Measurements from ENCODE around the gene MXI1. TPM values are rescaled to one million over a fixed set of nuclear protein-coding genes. Genes with fewer than 3 reads are reported as not detected.

MXI1 gene
- total and polyA plus RNA-seq, 12 donors, result 21.4 to 69.8 (median 38.6) TPM

GRCh38 chr10:110305767-110306451 lies 98.5 kb downstream of the MXI1 start:
- Histone ChIP-seq H3K9me3 (replicated peaks in 1 of 3) (no peaks in the 10 kb centered on the region), H3K36me3 (replicated peaks in 1 of 2) (peaks cover 0 to 20% of the 10 kb centered on the region in 2 donors), H3K4me3 (peak overlapping the region in 1 of 4 donors; percentile 85), H3K27me3 (no peaks in the 10 kb centered on the region), H3K27ac (peak overlapping the region; percentile 89 to 95 (median 93)), H3K4me1 (replicated peaks in 1 of 2) (peaks cover 10 to 39% of the 10 kb centered on the region in 2 donors)
- intact Hi-C loops (cut with DNase I), result no loop called here
- TF ChIP-seq POLR2A (IDR thresholded peaks at IDR 0.05) (peak in 1 of 2 donors; percentile 51), CTCF (IDR thresholded peaks at IDR 0.05) (peak; percentile 30 to 85 (median 74))
- 49 to 55% (median 52%) methylated on average over 17 of the region's 17 CpGs for WGBS, 4 donors
- peak; percentile 55 to 81 (median 66) for DNase-seq

DNA sequence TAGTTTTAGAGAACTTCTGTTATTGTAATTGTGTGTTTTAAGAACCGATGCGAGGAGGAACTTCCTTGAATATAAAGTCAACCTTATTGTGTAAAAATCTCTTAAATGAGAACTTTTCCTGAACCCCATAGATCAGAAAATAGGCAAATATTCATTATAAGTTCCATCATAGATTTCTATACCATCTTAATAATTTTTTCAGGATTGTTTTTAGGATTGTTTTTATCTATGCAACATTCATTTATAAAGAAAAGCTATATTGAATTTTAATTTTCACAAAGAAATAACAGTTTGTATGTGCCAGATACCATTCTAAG lies 99.0 kb downstream of the MXI1 start:
- H3K9me3 ChIP-seq (replicated peaks in 1 of 3), result no peaks in the 10 kb centered on the region
- H3K4me3 ChIP-seq, result peak overlapping the region in 1 of 4 donors; percentile 85
- TF ChIP-seq POLR2A (IDR thresholded peaks at IDR 0.05) (no peak), CTCF (IDR thresholded peaks at IDR 0.05) (peak in 2 of 6 experiments; percentile 4 to 6)
- no peaks in the 10 kb centered on the region for H3K27me3 ChIP-seq
- WGBS, 4 donors, result 3 to 17% (median 4%) methylated on average over 2 of the region's 2 CpGs
- intact Hi-C loops (cut with DNase I), result no loop called here
- no peak for DNase-seq
- H3K36me3 ChIP-seq (replicated peaks in 1 of 2), result peaks cover 0 to 19% of the 10 kb centered on the region in 2 donors
- H3K4me1 ChIP-seq (replicated peaks in 1 of 2), result peaks cover 10 to 34% of the 10 kb centered on the region in 2 donors
- peak overlapping the region in 2 of 5 donors; percentile 93 to 95 for H3K27ac ChIP-seq

- H3K4me1 ChIP-seq (replicated peaks in 1 of 2), result peaks cover 10 to 20% of the 10 kb centered on the region in 2 donors
- no peaks in the 10 kb centered on the region for H3K9me3 ChIP-seq (replicated peaks in 1 of 3)
- TF ChIP-seq POLR2A (IDR thresholded peaks at IDR 0.05) (no peak), CTCF (IDR thresholded peaks at IDR 0.05) (no peak)
- intact Hi-C loops (cut with DNase I), result no loop called here
- no peaks in the 10 kb centered on the region for H3K27me3 ChIP-seq
- H3K36me3 ChIP-seq (replicated peaks in 1 of 2), result peaks cover 0 to 5% of the 10 kb centered on the region in 2 donors
- no peak overlapping the region for H3K27ac ChIP-seq
- DNase-seq, result no peak
- no peak overlapping the region for H3K4me3 ChIP-seq
- WGBS, 4 donors, result 41 to 50% (median 48%) methylated on average over 4 of the region's 4 CpGs
Observed at GRCh38 chr10:110307805-110308204, 100.4 kb downstream of the MXI1 start.

DNA sequence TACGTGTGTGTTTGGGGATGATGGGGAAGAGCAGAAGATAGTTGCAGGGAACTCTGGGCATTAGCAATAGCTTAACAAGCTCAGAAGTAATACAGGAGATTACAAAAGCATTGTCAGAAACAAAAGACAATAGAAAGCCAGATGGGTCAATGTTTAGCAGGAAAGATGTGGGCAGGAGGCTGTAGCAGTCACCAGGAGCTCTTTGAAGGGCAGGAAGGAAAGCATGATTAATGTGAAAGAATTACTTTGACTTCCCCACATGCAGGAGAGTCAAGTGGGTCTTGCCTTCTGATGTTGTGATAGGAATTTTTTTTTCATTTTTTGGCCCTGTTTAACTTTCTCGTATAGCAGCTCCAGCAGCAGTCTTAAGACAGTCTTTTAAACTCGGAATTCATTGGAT lies 103.3 kb downstream of the MXI1 start:
- intact Hi-C loops (cut with DNase I), result loop anchor here (5.0 kb wide), 2 partner anchors 237 to 242 kb away; no protein-coding TSS in a partner anchor
- H3K4me1 ChIP-seq (replicated peaks in 1 of 2), result peaks cover 0 to 3% of the 10 kb centered on the region in 2 donors
- no peak overlapping the region for H3K27ac ChIP-seq
- H3K9me3 ChIP-seq (replicated peaks in 1 of 3), result no peaks in the 10 kb centered on the region
- 36 to 48% (median 40%) methylated on average over 3 of the region's 3 CpGs for WGBS, 4 donors
- peaks cover 3% of the 10 kb centered on the region for H3K27me3 ChIP-seq
- H3K4me3 ChIP-seq, result no peak overlapping the region
- no peak for DNase-seq
- no peaks in the 10 kb centered on the region for H3K36me3 ChIP-seq (replicated peaks in 1 of 2)
- TF ChIP-seq CTCF (IDR thresholded peaks at IDR 0.05) (no peak), POLR2A (IDR thresholded peaks at IDR 0.05) (no peak)
